ENCODE measurements around the gene CHIT1.

CHIT1 gene

DNA sequence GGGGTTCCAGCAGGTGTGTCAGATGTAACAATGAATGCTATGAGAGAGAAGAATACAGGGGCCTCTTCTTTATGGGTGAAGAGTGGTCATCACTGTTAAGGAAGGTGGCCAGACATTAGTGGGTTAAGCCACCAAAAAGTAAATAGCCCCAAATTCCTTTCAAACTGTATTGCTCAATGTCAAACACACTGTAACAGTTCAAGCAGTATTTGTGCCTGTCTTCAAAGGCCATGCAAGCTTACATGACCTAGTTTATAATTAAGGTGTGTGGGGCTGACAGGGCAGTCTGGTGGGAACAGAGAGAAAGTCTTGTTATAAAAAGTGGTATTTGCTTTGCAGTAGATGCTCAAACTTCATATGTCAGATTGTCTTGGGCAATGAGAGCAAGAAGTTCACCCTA, 18.5 kb downstream of the CHIT1 start:
- no peak for TF ChIP-seq ZNF565 (CRISPR knock-in tag; conservative IDR thresholded peaks at IDR 0.05; ENCODE audit: low read depth)
- TF ChIP-seq, protein P1, sequence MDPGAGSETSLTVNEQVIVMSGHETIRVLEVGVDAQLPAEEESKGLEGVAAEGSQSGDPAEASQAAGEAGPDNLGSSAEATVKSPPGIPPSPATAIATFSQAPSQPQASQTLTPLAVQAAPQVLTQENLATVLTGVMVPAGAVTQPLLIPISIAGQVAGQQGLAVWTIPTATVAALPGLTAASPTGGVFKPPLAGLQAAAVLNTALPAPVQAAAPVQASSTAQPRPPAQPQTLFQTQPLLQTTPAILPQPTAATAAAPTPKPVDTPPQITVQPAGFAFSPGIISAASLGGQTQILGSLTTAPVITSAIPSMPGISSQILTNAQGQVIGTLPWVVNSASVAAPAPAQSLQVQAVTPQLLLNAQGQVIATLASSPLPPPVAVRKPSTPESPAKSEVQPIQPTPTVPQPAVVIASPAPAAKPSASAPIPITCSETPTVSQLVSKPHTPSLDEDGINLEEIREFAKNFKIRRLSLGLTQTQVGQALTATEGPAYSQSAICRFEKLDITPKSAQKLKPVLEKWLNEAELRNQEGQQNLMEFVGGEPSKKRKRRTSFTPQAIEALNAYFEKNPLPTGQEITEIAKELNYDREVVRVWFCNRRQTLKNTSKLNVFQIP (CRISPR knock-in tag; IDR thresholded peaks at IDR 0.05; ENCODE audit: borderline replicate concordance, low read depth), result no peak
- TF ChIP-seq OSR1 (CRISPR knock-in tag; IDR thresholded peaks at IDR 0.05), result no peak
- no peak for TF ChIP-seq ZNF8 (CRISPR knock-in tag; IDR thresholded peaks at IDR 0.05)
- TF ChIP-seq BACH2 (CRISPR knock-in tag; IDR thresholded peaks at IDR 0.05; ENCODE audit: borderline replicate concordance), result no peak
- TF ChIP-seq, protein P2, sequence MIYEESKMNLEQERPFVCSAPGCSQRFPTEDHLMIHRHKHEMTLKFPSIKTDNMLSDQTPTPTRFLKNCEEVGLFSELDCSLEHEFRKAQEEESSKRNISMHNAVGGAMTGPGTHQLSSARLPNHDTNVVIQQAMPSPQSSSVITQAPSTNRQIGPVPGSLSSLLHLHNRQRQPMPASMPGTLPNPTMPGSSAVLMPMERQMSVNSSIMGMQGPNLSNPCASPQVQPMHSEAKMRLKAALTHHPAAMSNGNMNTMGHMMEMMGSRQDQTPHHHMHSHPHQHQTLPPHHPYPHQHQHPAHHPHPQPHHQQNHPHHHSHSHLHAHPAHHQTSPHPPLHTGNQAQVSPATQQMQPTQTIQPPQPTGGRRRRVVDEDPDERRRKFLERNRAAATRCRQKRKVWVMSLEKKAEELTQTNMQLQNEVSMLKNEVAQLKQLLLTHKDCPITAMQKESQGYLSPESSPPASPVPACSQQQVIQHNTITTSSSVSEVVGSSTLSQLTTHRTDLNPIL (CRISPR knock-in tag; IDR thresholded peaks at IDR 0.05; ENCODE audit: low read depth), result no peak
- no peak for ATAC-seq

DNA sequence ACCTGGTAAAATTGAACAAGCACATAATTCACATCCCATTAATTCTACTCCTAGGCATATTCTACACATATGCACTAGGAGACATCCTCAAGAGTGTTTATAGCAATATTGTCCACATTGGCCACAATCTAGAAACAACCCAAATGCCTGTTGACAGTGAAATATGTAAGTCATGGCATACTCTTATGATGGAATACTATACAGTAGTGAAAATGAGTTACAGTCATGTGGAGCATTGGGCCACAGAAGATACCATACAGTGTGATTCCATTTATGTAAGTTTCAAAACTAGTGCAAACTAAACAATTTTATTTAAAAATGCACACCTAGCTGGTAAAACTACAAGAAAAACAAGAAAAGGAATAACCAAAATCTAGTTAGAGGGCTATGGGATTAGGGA, 19.1 kb downstream of the CHIT1 start:
- TF ChIP-seq, protein P3, sequence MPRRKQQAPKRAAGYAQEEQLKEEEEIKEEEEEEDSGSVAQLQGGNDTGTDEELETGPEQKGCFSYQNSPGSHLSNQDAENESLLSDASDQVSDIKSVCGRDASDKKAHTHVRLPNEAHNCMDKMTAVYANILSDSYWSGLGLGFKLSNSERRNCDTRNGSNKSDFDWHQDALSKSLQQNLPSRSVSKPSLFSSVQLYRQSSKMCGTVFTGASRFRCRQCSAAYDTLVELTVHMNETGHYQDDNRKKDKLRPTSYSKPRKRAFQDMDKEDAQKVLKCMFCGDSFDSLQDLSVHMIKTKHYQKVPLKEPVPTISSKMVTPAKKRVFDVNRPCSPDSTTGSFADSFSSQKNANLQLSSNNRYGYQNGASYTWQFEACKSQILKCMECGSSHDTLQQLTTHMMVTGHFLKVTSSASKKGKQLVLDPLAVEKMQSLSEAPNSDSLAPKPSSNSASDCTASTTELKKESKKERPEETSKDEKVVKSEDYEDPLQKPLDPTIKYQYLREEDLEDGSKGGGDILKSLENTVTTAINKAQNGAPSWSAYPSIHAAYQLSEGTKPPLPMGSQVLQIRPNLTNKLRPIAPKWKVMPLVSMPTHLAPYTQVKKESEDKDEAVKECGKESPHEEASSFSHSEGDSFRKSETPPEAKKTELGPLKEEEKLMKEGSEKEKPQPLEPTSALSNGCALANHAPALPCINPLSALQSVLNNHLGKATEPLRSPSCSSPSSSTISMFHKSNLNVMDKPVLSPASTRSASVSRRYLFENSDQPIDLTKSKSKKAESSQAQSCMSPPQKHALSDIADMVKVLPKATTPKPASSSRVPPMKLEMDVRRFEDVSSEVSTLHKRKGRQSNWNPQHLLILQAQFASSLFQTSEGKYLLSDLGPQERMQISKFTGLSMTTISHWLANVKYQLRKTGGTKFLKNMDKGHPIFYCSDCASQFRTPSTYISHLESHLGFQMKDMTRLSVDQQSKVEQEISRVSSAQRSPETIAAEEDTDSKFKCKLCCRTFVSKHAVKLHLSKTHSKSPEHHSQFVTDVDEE (CRISPR knock-in tag; IDR thresholded peaks at IDR 0.05), result no peak
- TF ChIP-seq PPARA (CRISPR knock-in tag; IDR thresholded peaks at IDR 0.05; ENCODE audit: borderline replicate concordance), result no peak
- TF ChIP-seq, protein P4, sequence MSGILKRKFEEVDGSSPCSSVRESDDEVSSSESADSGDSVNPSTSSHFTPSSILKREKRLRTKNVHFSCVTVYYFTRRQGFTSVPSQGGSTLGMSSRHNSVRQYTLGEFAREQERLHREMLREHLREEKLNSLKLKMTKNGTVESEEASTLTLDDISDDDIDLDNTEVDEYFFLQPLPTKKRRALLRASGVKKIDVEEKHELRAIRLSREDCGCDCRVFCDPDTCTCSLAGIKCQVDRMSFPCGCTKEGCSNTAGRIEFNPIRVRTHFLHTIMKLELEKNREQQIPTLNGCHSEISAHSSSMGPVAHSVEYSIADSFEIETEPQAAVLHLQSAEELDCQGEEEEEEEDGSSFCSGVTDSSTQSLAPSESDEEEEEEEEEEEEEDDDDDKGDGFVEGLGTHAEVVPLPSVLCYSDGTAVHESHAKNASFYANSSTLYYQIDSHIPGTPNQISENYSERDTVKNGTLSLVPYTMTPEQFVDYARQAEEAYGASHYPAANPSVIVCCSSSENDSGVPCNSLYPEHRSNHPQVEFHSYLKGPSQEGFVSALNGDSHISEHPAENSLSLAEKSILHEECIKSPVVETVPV (CRISPR knock-in tag; IDR thresholded peaks at IDR 0.05), result no peak
- no peak for TF ChIP-seq ZFP3 (CRISPR knock-in tag; IDR thresholded peaks at IDR 0.05)
- TF ChIP-seq ISL1 (CRISPR knock-in tag; IDR thresholded peaks at IDR 0.05), result no peak
- no peak for TF ChIP-seq GLIS3 (CRISPR knock-in tag; IDR thresholded peaks at IDR 0.05)
- no peak for TF ChIP-seq ZC3H10 (CRISPR knock-in tag; IDR thresholded peaks at IDR 0.05)
- TF ChIP-seq, protein P2 (CRISPR knock-in tag; IDR thresholded peaks at IDR 0.05; ENCODE audit: low read depth), result no peak
- TF ChIP-seq OSR1 (CRISPR knock-in tag; IDR thresholded peaks at IDR 0.05), result no peak
- no peak for TF ChIP-seq ZNF565 (CRISPR knock-in tag; conservative IDR thresholded peaks at IDR 0.05; ENCODE audit: low read depth)
- no peak for TF ChIP-seq ZNF70 (CRISPR knock-in tag; IDR thresholded peaks at IDR 0.05)
- TF ChIP-seq CSDC2 (CRISPR knock-in tag; IDR thresholded peaks at IDR 0.05), result no peak
- no peak for ATAC-seq

DNA sequence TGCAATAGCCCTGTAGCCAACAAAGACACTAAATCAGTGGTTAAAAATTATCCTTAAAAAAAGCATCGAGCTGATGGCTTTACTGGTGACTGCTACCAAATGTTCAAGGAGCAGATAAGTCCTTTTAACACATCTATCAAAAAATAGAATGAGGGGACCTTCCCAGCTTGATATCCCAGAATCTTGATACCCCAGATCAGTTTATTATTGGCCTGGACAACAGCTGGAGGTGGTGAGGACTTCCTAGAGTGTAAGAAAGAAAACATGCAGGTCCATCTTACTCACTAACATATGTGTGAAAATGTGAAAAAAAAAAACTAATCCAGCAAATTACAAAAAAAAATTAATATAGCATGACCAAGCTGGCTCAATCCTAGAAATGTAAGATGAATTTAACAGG, 21.3 kb downstream of the CHIT1 start:
- ATAC-seq, result no peak
- TF ChIP-seq TOX (CRISPR knock-in tag; IDR thresholded peaks at IDR 0.05; ENCODE audit: borderline replicate concordance) (no peak), ISL1 (CRISPR knock-in tag; IDR thresholded peaks at IDR 0.05) (no peak), TCF4 (CRISPR knock-in tag; IDR thresholded peaks at IDR 0.05; ENCODE audit: borderline replicate concordance) (no peak), RARB (CRISPR knock-in tag; IDR thresholded peaks at IDR 0.05) (no peak), ZC3H10 (CRISPR knock-in tag; IDR thresholded peaks at IDR 0.05) (no peak), ARNTL (CRISPR knock-in tag; IDR thresholded peaks at IDR 0.05; ENCODE audit: borderline replicate concordance, low read depth) (no peak), GLIS3 (CRISPR knock-in tag; IDR thresholded peaks at IDR 0.05) (no peak), ZNF8 (CRISPR knock-in tag; IDR thresholded peaks at IDR 0.05) (no peak), OSR1 (CRISPR knock-in tag; IDR thresholded peaks at IDR 0.05) (no peak), ZNF565 (CRISPR knock-in tag; conservative IDR thresholded peaks at IDR 0.05; ENCODE audit: low read depth) (no peak), CSDC2 (CRISPR knock-in tag; IDR thresholded peaks at IDR 0.05) (no peak), SNAI2 (CRISPR knock-in tag; IDR thresholded peaks at IDR 0.05) (no peak)
- TF ChIP-seq, protein P4 (CRISPR knock-in tag; IDR thresholded peaks at IDR 0.05), result no peak
- TF ChIP-seq, protein P1 (CRISPR knock-in tag; IDR thresholded peaks at IDR 0.05; ENCODE audit: borderline replicate concordance, low read depth), result no peak
- TF ChIP-seq, protein P2 (CRISPR knock-in tag; IDR thresholded peaks at IDR 0.05; ENCODE audit: low read depth), result no peak
- TF ChIP-seq, protein P3 (CRISPR knock-in tag; IDR thresholded peaks at IDR 0.05), result no peak
